Activated gamma-delta T cell treated with anti-CD3 and anti-CD28 coated beads, Interleukin-2, amount 50 U/mL, for 16 hours (primary cell): ENCODE results near the gene ACTR1B.
"Not testable (repeated sequence)": the region's sequence is repeated elsewhere in the genome, so short reads cannot be mapped to it uniquely, and the experiment has no call there.

Experiments used
- DNase-seq: peaks from one replicate; pipeline ENCODE4 v3.0.0-alpha.2; 2020; ENCODE audit warnings: low read depth

ACTR1B gene

DNA sequence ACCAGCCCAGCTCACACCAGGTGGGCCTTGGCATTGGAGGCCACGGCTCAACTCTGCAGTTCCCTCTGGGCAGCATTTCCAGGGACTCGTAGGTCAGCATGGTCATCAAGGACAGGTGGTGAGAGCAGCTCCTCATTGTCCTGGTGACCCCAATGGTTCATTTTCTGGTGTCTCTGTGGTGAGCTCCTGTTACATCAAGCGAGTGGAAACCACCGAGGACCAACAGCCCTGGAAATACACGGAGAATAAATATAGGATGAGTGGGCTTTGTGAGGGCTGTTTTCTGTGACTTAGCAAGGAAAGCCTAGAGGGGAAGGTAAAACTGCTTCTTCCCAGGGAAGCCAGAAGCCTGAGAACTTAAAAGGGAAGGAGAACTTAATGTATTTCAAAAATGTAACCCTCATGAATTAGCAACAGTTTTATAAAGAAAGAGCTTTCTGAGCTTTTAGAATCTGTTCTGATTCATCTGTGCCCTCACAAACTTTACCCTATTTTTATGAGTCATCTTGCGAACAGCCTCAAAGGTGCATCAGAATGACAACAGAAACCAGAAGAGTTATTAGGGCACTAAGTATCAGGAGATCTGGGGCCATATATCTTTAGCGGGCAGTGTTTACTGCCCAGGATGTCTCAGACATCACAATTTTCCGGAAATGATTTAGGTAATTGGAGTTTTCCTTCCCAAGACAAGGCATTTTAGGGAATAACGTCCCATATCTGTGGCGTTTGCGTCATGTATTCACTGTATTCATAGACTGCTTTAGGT is 24.4 kb upstream of the ACTR1B start:
- no peak for DNase-seq

DNA sequence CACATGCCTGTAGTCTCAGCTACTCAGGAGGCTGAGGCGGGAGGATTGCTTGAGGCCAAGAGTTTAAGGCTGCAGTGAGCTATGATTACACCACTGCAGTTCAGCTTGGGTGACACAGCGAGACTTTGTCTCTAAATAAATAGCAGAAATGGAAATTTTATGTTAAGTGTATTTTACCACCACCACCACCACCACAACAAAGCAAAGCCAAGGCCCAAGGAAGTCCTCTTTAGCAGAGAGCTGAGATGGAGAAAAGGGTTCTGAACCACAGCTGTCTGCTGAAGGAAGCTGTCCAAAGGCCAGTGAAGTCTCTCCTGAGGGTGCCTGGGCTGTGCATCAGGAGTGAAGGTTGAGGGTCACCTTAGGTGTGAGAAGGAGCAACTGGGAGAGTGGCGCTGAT is 23.4 kb upstream of the ACTR1B start:
- not testable (repeated sequence) for DNase-seq

DNA sequence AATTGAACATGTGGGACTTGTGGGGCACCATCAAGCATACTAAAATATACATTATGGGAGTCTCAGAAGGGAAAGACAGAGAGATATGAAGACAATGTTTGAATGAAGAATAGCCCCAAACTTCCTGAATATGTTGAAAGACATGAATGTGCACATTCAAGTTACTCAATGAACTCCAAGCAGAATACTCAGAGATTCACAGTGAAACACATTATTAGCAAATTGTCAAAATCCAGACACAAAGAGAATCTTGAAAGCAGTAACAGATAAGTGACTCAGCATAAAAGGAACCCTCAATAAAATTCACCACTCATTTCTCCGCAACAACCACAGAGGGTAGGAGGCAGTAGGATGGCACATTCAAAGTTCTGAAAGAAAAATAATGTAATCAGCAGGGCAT is 14.5 kb upstream of the ACTR1B start:
- no peak for DNase-seq

DNA sequence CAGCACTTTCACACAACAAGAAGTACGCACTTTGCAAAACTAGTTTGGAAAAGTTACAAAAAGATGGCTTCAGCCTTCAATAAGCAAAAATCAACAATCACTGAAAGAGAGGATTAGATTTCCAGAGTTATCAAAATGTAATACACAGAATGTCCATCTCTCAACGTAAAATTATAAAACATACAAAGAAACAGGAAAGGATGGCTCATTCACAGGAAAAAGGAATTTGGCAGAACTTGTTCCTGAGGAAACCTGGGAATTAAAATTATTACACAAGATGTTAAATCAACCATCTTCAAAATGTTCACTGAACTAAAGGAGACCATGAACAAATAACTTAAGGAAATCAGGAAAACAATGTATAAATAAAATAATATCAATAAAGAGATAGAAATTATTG is 13.6 kb upstream of the ACTR1B start:
- DNase-seq, result no peak

DNA sequence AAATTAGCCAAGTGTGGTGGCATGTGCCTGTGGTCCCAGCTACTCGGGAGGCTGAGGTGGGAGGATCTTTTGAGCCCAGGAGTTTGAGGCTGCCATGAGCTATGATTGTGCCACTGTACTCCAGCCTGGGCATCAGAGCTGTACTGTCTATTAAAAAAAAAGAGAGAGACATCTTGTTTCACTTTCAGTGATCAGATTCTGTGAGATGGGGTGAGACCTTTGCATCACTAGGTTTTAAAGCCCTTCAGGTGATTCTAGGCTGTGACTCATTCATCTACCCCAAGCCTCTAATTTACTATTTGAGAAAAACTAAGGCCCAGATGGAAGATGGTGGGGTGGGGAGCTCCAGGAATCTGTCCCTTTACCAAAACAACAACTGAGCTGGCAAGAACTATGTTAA is 12.8 kb upstream of the ACTR1B start:
- no peak for DNase-seq

DNA sequence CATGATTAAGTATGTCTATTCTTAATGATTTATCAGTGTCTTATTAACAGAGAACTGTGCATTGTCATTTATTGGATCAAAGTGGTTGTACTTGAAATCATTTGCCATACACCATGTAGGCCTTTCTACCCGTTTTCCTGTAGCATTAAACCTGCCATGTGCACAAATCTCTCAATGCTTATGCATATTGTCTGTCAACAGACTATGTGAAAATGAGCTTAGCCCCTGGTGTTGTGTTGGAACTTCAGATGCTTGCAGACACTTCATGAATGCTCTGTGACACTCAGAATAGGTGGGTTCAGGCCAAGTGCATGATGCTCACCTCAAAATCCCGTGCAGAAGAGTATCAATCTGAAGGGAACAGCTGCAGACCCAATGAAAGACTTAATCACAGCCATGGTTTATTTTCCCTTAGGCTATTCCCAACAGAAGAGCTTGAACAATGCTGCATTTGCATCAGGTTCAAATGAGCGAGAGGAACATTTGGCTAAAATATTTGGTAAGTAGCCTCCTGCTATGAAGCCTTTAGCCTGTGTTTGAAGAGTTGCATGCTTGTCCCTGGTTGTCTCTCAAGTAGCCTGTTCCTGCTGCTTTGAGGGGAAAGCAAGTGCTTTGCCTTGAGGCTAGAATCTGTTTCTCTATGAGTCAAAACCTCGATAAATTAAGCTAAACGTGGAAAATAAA is 11.7 kb upstream of the ACTR1B start:
- DNase-seq, result no peak

DNA sequence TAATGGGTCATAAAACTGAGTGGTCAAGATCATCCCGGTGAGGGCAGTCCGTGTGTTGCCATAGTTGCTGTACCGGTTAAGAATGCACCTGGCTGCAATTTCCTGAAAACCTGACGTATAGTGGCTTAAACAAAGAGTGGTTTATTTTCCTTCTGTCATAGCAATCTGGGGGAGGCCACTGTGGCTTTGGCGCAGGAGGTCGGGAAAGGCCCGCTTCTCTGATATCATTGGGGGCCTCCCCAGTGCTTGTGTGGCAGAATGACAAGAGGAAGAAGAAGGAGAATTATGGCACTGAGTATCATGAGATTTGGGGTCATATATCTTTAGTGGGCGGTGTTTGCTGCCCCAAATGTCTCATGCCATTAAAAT is 10.1 kb upstream of the ACTR1B start:
- no peak for DNase-seq

DNA sequence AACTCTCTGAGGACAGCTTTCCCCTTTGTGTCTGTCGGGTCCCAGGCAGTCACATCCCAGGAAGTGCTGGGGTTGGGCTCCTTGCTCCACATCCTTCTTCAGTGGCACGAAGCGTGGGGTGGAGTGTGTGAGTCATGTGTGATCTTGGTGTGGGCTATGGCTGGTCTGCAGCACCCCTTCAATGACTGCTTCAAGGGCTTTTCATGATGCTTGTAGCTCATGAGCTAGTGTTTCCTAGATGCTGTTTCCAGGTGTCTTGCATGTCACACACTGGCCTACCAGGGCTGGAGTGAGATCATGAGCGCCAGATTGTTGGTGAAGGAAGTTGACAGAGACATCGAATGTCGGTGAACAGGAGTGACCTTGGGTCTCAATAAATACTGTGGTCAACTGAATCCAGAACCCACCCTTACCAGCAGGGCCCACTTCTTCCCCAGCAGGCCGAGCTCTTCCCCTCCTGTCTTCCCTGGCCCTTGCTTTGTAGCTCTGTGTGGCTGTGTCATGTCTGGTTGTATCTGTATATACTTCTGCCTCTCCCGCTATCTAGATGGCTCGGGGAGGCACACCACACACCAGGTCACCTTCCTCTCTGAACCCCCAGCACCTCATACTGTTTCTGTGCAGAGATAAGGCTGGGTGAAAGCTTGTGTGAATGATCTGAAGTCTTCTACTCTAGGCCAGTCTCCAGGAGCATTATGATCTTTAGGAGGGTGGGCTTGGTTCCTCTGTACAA is 9.5 kb upstream of the ACTR1B start:
- no peak for DNase-seq

DNA sequence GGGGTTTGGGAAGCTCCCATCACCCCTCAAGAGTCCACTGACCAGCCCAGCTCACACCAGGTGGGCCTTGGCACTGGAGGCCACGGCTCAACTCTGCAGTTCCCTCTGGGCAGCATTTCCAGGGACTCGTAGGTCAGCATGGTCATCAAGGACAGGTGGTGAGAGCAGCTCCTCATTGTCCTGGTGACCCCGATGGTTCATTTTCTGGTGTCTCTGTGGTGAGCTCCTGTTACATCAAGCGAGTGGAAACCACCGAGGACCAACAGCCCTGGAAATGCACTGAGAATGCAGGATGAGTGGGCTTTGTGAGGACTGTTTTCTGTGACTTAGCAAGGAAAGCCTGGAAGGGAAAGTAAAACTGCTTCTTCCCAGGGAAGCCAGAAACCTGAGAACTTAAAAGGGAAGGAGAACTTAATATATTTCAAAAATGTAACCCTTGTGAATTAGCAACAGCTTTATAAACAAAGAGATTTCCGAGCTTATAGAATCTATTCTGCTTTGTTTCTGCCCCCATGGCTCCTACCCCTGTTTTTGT is 8.8 kb upstream of the ACTR1B start:
- not testable (repeated sequence) for DNase-seq

DNA sequence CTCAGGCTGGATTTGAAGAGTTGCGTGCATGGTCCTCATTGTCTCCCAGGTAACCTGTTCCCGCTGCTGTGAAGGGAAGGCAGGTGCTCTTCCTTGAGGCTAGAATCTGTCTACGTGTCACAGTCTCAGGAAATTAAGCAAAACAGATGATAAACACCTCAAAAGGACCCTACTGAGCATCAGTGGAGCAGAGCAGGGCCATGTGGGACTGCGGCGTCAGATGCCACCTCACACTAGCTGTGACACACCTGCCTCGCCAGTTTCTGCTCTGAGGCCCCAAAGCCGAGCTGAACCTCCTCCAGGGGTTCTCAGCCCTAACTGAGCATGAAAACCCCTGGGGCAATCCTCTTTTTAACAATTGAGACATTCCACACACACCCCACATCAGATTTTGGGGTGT is 7.7 kb upstream of the ACTR1B start:
- DNase-seq, result no peak

DNA sequence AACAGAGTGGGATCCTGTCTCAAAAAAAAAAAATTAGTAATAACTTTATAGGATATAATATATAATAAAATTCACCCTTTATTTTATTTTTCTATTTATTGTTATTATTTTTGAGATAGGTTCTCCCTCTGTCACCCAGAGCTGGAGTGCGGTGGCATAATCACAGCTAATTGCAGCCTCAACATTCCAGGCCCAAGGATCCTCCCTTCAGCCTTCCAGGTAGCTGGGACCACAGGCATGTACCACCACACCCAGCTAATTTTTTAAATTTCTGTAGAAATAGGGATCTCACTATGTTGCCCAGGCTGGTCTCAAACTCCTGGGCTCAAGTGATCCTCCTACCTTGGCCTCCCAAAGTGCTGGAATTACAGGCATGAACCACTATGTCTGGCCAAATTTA is 6.6 kb upstream of the ACTR1B start:
- DNase-seq, result no peak

DNA sequence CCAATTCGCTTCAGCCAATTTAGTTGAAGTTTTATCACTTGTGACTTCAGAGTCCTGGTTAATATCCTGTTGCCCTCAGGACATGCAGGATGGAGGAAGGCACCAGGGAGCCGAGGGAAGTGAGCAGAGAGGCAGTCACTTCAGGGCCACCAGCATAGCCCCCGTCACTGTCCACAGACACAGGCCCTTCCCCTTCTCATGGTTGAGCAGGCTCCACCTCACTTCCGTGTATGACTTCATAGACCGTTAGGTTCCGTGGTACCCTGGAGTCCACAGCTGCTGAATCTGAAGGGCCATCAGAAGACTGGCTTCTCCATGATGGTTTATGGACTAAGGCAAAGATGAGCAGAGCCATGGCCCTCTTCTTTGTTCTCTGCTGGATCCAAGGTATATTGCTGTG is 5.6 kb upstream of the ACTR1B start, which contains the start of gene C2orf92:
Gene C2orf92 (plus strand): TSS at position 266 of the 400 bp plus-strand sequence. CDS start 76 bp downstream, at position 342.
- no peak for DNase-seq

DNA sequence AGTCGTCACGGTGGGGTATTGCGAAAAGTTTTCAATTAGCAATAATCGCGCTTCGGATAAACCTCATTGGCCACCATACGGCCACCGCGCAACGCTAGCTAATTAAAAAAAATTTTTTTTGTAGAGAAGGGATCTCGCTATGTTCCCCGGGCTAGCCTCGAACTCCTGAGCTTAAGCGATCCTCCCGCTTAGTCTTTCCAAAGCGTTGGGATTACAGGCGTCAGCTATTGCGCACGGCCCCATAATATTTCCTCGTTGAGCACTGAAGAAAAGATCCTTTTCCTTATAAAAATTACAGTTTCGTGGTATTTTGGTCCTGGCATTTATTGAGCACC is 759 bp upstream of the ACTR1B start:
- DNase-seq, result no peak

DNA sequence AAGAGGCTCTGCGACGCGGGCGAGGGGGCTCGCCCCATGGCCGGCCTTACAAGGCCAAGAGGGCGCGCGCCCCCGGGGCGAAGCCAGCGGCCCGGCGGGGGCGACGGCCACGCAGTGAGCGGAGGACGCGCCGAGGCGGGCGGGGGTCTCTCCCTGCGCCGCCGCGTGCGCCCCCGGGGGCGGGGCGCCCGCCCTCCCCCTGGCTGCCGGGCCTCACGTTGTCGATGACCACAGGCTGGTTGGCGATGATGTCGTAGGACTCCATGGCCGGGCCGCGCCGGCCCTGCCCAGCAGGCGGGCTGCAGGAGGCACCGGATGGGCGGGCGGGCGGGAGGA is 250 bp downstream of the ACTR1B start:
- DNase-seq, result no peak

DNA sequence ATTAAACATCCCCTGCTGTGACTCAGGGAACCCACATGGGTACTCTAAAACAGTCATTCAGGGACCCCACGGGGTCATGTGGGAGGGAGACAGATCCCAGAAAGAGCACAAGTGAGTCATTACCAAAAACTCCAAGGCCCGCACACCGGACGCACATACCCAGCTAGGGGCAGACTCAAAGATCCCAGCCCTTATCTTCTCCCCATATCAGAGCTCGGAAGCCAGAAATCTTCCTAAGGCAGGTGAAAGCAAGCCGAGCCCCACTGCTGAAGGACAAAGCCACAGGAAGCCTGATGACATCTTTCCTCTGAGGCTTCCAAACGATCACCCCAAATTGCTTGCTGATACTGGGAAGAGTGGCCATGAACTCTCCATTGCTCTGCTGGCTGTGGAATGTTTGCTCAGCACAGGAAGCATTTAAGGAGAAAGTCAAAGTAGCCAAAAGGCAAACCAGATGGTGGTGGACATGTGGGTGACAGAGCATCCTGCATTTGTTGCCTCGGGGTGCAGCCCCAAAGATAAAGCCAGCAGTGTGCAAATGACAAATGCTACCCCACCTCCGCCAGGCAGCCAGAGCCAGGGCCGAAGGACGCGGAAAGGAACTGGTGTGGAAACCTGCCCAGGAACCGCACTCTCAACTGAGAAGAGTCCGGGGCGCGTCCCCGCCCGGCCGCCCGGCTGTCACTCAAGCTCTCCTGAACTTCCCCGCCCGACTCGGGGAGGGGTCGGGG is 784 bp downstream of the ACTR1B start:
- DNase-seq, result peak; percentile 70

DNA sequence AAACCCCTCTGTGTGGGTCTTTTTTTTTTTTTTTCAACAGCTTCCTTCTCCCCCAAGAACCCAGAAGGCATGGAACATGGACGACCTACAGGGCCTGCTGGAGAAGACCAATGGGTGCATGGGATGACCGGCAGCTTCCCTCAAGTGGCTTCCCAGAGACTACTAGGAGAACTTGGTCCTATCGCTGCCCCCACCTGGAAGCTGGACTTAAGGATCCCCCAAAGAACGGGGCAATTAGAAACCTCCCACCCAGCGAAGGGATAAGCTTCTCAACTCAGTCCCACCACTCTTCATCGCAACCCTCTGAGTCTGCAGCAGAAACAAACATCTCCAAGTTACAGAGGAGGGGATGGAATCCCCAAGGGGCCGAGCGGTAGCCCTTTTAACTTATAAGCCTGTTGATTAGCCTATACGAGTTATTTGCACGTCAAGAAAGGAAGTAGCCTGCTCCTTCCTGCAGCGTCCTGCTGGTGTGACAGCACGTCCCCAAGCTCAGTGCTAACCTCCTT is 1.4 kb downstream of the ACTR1B start:
- DNase-seq, result no peak

DNA sequence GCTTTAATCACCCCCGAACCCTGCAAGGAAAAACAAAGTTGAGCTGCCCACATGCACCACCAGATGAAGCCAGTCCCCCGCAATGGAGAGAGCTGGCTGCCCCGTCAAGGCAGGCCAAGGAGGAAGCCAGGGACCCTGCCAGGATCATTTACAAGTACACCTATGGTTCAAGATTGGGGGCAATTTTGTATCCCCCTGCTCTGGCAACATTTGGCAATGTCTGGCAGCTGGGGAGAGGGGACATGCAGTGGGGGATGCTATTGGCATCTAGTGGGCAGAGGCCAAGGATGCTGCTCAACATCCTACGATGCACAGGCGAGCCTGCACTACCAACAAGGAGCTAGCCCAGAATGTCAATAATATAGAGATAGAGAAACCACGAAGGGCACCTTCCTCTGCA is 1.9 kb downstream of the ACTR1B start:
- no peak for DNase-seq

DNA sequence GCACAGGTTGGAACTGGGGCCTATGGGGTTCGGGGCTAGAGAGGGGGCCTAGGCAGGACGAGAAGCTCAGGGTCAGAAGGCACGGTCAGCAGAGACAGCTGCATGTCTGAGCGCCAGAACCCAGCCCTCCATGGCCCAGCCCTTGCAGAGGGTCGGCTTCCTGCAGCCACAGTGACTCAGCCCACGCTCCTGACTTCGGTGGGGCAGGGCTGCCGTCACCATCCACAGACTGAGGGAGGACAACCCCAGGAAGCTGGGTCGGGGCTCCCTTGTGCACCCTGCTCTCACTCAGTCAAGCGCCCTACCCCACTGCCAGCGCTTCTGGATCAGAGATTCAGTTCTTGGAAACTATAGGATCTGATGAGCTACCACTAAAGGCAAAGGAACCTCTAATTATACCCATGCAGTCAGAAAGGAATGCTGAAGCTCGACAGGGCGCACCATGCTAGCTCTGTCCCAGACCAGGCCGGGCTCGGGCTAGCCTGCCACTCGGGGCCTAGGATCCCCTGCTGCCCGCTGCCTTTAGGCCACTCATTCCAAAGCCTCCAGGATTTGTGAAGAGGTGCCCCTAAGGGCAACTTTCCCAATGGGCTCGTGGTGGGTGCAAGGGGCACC is 3.0 kb downstream of the ACTR1B start:
- DNase-seq, result no peak

DNA sequence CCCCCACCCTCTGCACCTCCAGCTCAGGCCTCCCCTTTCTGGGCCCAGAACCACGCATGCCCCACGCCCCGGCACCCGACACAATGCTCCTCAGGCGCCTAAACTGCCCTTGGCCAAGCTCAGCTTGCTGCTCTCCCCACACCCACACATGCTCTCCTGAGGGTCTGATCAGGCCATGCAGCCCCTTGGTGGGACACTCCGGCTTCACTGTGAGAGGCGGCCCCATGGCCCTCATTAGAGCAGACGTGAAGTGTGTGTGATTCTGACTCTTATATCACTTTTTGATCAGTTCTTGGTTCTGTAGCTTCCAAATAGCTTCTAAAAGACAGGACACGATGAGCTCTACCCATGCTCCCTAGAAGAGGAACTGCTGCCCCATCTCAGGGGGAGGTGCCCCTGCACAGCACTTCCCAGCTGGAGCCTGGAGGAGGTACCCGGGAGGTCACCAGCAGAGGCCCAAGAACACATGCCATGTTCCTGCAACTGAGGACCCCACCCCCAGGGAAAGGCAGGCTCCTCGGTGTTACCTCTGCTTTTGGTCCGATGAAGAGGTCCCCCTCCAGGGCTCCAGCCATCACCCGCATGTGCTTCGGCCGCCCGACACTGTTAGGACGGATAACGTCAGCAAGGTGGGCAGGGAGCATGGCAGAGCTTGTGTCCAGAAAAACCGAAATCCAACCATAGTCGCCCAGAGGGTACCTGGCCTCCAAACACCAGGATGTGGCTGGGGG is 3.6 kb downstream of the ACTR1B start:
- DNase-seq, result no peak

DNA sequence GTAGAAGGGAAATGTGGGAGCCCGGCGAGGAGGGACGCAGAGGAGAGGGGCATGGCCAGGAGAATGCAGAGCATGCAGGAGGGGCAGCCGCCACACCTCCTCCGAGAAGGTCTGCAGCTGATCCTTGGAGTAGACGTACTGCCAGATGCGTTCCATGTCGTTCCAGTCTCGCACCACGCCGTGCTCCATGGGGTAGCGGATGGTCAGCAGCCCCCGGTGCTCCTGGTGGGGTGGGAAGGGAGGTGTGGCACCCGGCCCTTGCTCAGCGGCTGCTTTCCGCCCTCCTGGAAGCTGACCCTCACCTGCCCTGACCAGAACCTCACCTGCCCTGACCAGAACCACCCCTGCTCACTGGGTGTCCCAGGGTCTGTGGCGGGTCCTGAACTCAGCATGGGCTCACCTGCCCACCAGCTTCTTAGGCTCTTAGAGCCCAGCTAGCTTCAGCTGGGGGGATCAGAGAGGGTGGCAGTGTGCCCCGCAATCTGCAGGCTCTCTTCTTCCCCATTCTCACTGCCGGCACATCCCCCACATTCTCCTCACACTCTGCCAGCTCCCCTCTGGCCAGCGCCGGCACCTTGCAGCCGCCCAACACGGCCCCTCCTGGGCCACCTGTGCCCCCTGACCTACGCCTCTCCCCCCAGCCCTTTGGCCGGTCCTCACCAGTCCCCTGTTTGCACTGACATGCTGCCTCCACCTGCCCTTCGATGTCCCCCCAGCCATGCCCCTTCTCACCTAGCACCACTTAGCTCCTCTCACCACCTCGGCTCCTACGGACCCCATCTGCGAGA is 4.4 kb downstream of the ACTR1B start:
- DNase-seq, result no peak
